Adrenal gland (tissue), 12 donors: ENCODE measurements around the gene PRKD1. TPM values are rescaled to one million over a fixed set of nuclear protein-coding genes. Genes with fewer than 3 reads are reported as not detected.

ENCODE experiments used
- DNase-seq, 7 donors: peaks; one replicate each; pipeline ENCODE4 v3.0.0-alpha.2; 2019 to 2020
- H3K27ac ChIP-seq, 5 donors: fragments of 200-600 bp; sonication (generic) in 4 of 5; 1 replicate in 3 of 5; 2 replicates in 2 of 5; pipeline versions ENCODE4 v1.5.1 to v1.8.0; 2016 to 2020; ENCODE audit warnings: mild to moderate bottlenecking in 1 of 5
- H3K27me3 ChIP-seq: fragments of 200-600 bp; 2 replicates; pipeline ENCODE4 v1.8.0; 2021
- H3K36me3 ChIP-seq, 2 donors: fragments of 200-600 bp; replicated peaks in 1 of 2; 1 replicate in 1 of 2; 2 replicates in 1 of 2; pipeline versions ENCODE4 v1.5.1 to v1.8.0; 2018 to 2022
- H3K4me1 ChIP-seq, 2 donors: fragments of 200-600 bp; replicated peaks in 1 of 2; 1 replicate in 1 of 2; 2 replicates in 1 of 2; pipeline versions ENCODE4 v1.5.1 to v1.8.0; 2018 to 2021
- H3K4me3 ChIP-seq, 4 donors: fragments of 200-600 bp; sonication (generic) in 3 of 4; one replicate each; pipeline ENCODE4 v1.5.1; 2016 to 2018
- H3K9me3 ChIP-seq, 3 donors: fragments of 200-600 bp; sonication (generic) in 1 of 3; replicated peaks in 1 of 3; 1 replicate in 2 of 3; 2 replicates in 1 of 3; pipeline versions ENCODE4 v1.5.1 to v1.8.0; 2016 to 2021
- CTCF ChIP-seq, 6 experiments: fragments of 450-650 bp in 4 of 6; fragments of 200-600 bp in 2 of 6; sonication (generic) in 1 of 6; IDR thresholded peaks; 1 replicate in 5 of 6; 2 replicates in 1 of 6; pipeline versions ENCODE4 v1.5.1 to v1.8.0; 2016 to 2021; ENCODE audit warnings: antibody characterized with exemption in 6 of 6, mild to moderate bottlenecking in 2 of 6, moderate library complexity in 1 of 6
- POLR2A ChIP-seq, 2 donors: fragments of 450-650 bp; IDR thresholded peaks; one replicate each; pipeline ENCODE4 v1.6.1; 2017; ENCODE audit warnings: antibody characterized with exemption in 2 of 2, mild to moderate bottlenecking in 2 of 2, moderate library complexity in 1 of 2
- WGBS, 4 donors: extraction: QIAGEN DNeasy Blood & Tissue Kit in 2 of 4; methylation state at CpG; one replicate each; pipeline versions ENCODE4 v1.1.5 to v1.1.7; 2013 to 2017; 5-methylcytosine and 5-hydroxymethylcytosine counted together
- intact Hi-C, 2 donors: fragments of 100-400 bp; cut with DNase I; formaldehyde crosslinking; loops; one replicate each; pipeline versions ENCODE4 v1.14.1 to v1.15.0; 2022 to 2023
- polyA plus RNA-seq, 3 donors: library from polyadenylated mRNA; stranded (reverse); fragments of 200-250 nt in 2 of 3; fragments of 350-450 nt in 1 of 3; fragmentation: Illumina TruSeq in 1 of 3; extraction: RNeasy Lipid Tissue Mini Kit (QIAGEN cat#74804) in 1 of 3; gene quantifications; one replicate each; pipeline ENCODE4 v1.2.3, GENCODE V29; 2013 to 2014
- total RNA-seq, 9 donors: library from RNA; depleted of rRNA in 4 of 9; stranded (reverse); fragments of >200 nt in 4 of 9; fragments of 120-200 nt in 1 of 9; fragmentation: NEBNext Ultra II Directional in 1 of 9; extraction: Animal tissue kit (Norgen Biotek cat#: 25700) in 1 of 9; gene quantifications; one replicate each; pipeline versions ENCODE4 v1.1.0 to v1.2.4, GENCODE V29; 2013 to 2023
- donor health status: healthy with polysubstance abuse.
- donor health status: Bipolar disorder and iron deficiency.
- donor health status: DM: yes; HTN: yes; CAD: no.
- donor health status: DM: no; HTN: no; CAD: no.
- donor health status: DM: no; HTN: no; CAD: no.
- donor health status: DM: yes; HTN: yes; CAD: no.

PRKD1 gene
- total and polyA plus RNA-seq, 12 donors, result 6.9 to 30.1 (median 22.0) TPM

GRCh38 chr14:29925736-29926135 is 1.9 kb downstream of the PRKD1 start:
- intact Hi-C loops, result loop anchor here (5.0 to 10.0 kb wide), 2 partner anchors 341 to 378 kb away; no protein-coding TSS in a partner anchor
- H3K4me3 ChIP-seq, result peak overlapping the region in 1 of 4 donors; percentile 92
- H3K4me1 ChIP-seq, result peaks cover 20 to 23% of the 10 kb centered on the region in 2 donors
- TF ChIP-seq POLR2A (IDR thresholded peaks at IDR 0.05) (no peak), CTCF (IDR thresholded peaks at IDR 0.05) (no peak)
- WGBS, 4 donors, result 52 to 68% (median 59%) methylated on average over 3 of the region's 3 CpGs
- no peaks in the 10 kb centered on the region for H3K9me3 ChIP-seq
- DNase-seq, result no peak
- H3K27me3 ChIP-seq, result no peaks in the 10 kb centered on the region
- H3K27ac ChIP-seq, result no peak overlapping the region
- H3K36me3 ChIP-seq, result no peaks in the 10 kb centered on the region

GRCh38 chr14:29925101-29925722 is 2.4 kb downstream of the PRKD1 start:
- 70 to 73% (median 71%) methylated on average over 5 of the region's 5 CpGs for WGBS, 4 donors
- H3K36me3 ChIP-seq, result no peaks in the 10 kb centered on the region
- TF ChIP-seq POLR2A (IDR thresholded peaks at IDR 0.05) (no peak), CTCF (IDR thresholded peaks at IDR 0.05) (no peak)
- H3K4me3 ChIP-seq, result no peak overlapping the region
- intact Hi-C loops, result loop anchor here (5.0 to 10.0 kb wide), 2 partner anchors 340 to 378 kb away; no protein-coding TSS in a partner anchor
- H3K9me3 ChIP-seq, result no peaks in the 10 kb centered on the region
- H3K4me1 ChIP-seq, result peaks cover 20 to 23% of the 10 kb centered on the region in 2 donors
- no peak overlapping the region for H3K27ac ChIP-seq
- H3K27me3 ChIP-seq, result no peaks in the 10 kb centered on the region
- no peak for DNase-seq

DNA sequence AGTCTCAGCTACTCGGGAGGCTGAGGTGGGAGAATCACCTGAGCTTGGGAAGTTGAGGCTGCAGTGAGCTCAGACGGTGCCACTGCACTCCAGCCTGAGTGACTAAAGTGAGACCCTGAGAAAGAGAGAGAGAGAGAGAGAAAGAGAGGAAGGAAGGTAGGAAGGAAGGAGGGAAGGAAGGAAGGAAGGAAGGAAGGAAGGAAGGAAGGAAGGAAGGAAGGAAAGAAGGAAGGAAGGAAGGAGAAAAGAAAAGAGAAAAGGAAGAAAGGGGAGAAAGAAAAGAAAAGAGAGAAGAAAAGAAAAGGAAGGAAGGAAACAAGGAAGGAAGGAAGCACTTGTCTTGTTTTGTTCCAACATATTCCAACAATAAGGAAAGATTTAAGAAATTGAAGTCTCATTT is 7.8 kb downstream of the PRKD1 start:
- H3K27ac ChIP-seq, result no peak overlapping the region
- DNase-seq, result no peak
- H3K27me3 ChIP-seq, result no peaks in the 10 kb centered on the region
- peaks cover under 1 to 4% of the 10 kb centered on the region in 2 donors for H3K4me1 ChIP-seq
- no peak overlapping the region for H3K4me3 ChIP-seq
- H3K36me3 ChIP-seq, result no peaks in the 10 kb centered on the region
- intact Hi-C loops, result loop anchor here in 1 of 2 donors (10.0 kb wide), 1 partner anchor 335 kb away; no protein-coding TSS in a partner anchor
- no peaks in the 10 kb centered on the region for H3K9me3 ChIP-seq
- 89 to 96% (median 94%) methylated on average over 2 of the region's 2 CpGs for WGBS, 4 donors
- no peak for TF ChIP-seq CTCF (IDR thresholded peaks at IDR 0.05)
- TF ChIP-seq POLR2A (IDR thresholded peaks at IDR 0.05), result no peak

DNA sequence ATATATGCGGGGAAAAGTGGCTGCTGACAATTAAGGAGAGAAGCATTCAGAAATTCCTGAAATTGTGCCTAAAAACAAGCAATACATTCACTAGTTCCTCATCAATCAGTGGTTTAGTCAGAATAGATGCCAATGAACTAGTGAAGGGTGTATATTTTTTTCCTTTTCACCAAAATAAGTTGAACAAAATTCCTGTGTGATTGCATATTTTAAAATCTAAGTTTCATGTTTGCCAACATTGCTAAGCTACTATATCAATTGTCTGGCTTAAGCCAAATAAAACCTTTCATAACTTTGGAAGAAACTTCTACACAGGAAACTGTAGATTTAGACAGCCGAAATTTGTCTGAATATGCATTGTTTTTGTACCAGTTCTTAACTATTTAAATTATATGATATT is 8.7 kb downstream of the PRKD1 start:
- H3K9me3 ChIP-seq, result no peaks in the 10 kb centered on the region
- TF ChIP-seq POLR2A (IDR thresholded peaks at IDR 0.05), result no peak
- no peak for TF ChIP-seq CTCF (IDR thresholded peaks at IDR 0.05)
- DNase-seq, result no peak
- intact Hi-C loops, result no loop called here
- H3K27ac ChIP-seq, result no peak overlapping the region
- WGBS, 4 donors, result 79 to 88% (median 82%) methylated on average over 2 of the region's 2 CpGs
- H3K4me1 ChIP-seq, result no peaks in the 10 kb centered on the region
- no peaks in the 10 kb centered on the region for H3K36me3 ChIP-seq
- H3K27me3 ChIP-seq, result no peaks in the 10 kb centered on the region
- H3K4me3 ChIP-seq, result no peak overlapping the region
